HepG2 (cell line): ENCODE measurements around the gene EEA1. TPM values are rescaled to one million over a fixed set of nuclear protein-coding genes. Genes with fewer than 3 reads are reported as not detected.

ENCODE experiments used
- ATAC-seq: fragments of 200-7000 bp; cut with Tn5 transposase; 3 replicates; pipeline ENCODE4 v1.9.1; 2020; ENCODE audit warnings: mild to moderate bottlenecking, moderate library complexity
- BruUV-seq: library from RNA; stranded (reverse); fragments of 400-500 nt; replicated peaks from 2 replicates; lab custom pipeline; 2021; lab: Mats Ljungman, UMichigan
- CTCF ChIA-PET: fragments of 300-600 bp; formaldehyde crosslinking; extraction: SDS; loops from one replicate; lab custom pipeline; 2021; ENCODE audit warnings: low total read pairs, inconsistent platforms, low intra/inter-chr PET ratio; lab: Yijun Ruan, JAX
- POLR2A ChIA-PET: fragments of 350-600 bp; sonication (Branson Sonifier 250); formaldehyde crosslinking; loops from one replicate; lab custom pipeline; 2020; ENCODE audit warnings: antibody characterized with exemption, inconsistent platforms; lab: Yijun Ruan, JAX
- DNase-seq: peaks from one replicate; pipeline ENCODE4 v3.0.0-alpha.2; 2015; ENCODE audit warnings: low spot score
- FAIRE-seq: peaks from 3 replicates; lab custom pipeline; 2011; peaks lifted over from hg19 to GRCh38; lab: Jason Lieb, UNC
- H2AFZ ChIP-seq: one replicate; pipeline ENCODE4 v1.6.1; 2011; ENCODE audit warnings: low read length, inconsistent platforms
- H3K27ac ChIP-seq: fragments of 300-600 bp; 3 replicates; pipeline ENCODE4 v1.8.0; 2011; ENCODE audit warnings: mixed run types, mild to moderate bottlenecking, mixed read lengths, low read length, inconsistent platforms; ENCODE audit not compliant: insufficient read depth; ENCODE audit errors: extremely low read length
- H3K27me3 ChIP-seq, 2 experiments: fragments of 200-600 bp in 1 of 2; 2 replicates in 1 of 2; 3 replicates in 1 of 2; pipeline versions ENCODE4 v1.6.0 to v1.8.0; 2011; ENCODE audit warnings: low read length in 2 of 2, mild to moderate bottlenecking in 2 of 2, moderate library complexity in 2 of 2, inconsistent platforms in 1 of 2; ENCODE audit not compliant: insufficient read depth in 2 of 2, control insufficient read depth in 1 of 2
- H3K36me3 ChIP-seq, 2 experiments: fragments of 200-600 bp in 1 of 2; replicated peaks in 1 of 2; 2 replicates in 1 of 2; 3 replicates in 1 of 2; pipeline versions ENCODE4 v1.5.1 to v1.8.0; 2011; ENCODE audit warnings: low read length in 2 of 2, inconsistent platforms in 1 of 2; ENCODE audit not compliant: insufficient read depth in 2 of 2, control insufficient read depth in 1 of 2
- H3K4me1 ChIP-seq: 2 replicates; pipeline ENCODE4 v1.5.1; 2012; ENCODE audit warnings: low read length, inconsistent platforms; ENCODE audit not compliant: insufficient read depth
- H3K4me2 ChIP-seq: 2 replicates; pipeline ENCODE4 v1.6.0; 2011; ENCODE audit warnings: low read depth, low read length, inconsistent platforms
- H3K4me3 ChIP-seq, 3 experiments: fragments of 200-600 bp in 1 of 3; sonication (generic), shearing (Covaris generic) in 1 of 3; replicated peaks in 1 of 3; 2 replicates each; pipeline ENCODE4 v1.5.1; 2011 to 2016; ENCODE audit warnings: low read length in 3 of 3, inconsistent platforms in 2 of 3, low read depth in 2 of 3, mild to moderate bottlenecking in 2 of 3, control low read depth in 1 of 3, mixed read lengths in 1 of 3; ENCODE audit not compliant: insufficient read depth in 1 of 3
- H3K79me2 ChIP-seq: one replicate; pipeline ENCODE4 v1.6.1; 2011; ENCODE audit warnings: low read length, inconsistent platforms; ENCODE audit not compliant: insufficient read depth
- H3K9ac ChIP-seq: 2 replicates; pipeline ENCODE4 v1.6.0; 2011; ENCODE audit warnings: mild to moderate bottlenecking, low read depth, low read length, inconsistent platforms; ENCODE audit not compliant: insufficient read depth
- H3K9me3 ChIP-seq: 2 replicates; pipeline ENCODE4 v1.5.1; 2012; ENCODE audit warnings: mild to moderate bottlenecking, low read length
- H4K20me1 ChIP-seq: 2 replicates; pipeline ENCODE4 v1.6.0; 2011; ENCODE audit warnings: inconsistent platforms, mild to moderate bottlenecking, low read length, moderate library complexity; ENCODE audit not compliant: insufficient read depth
- AHDC1 ChIP-seq: sonication (generic); formaldehyde crosslinking; IDR thresholded peaks from 2 replicates; pipeline ENCODE4 v1.5.1; 2020; ENCODE audit warnings: mild to moderate bottlenecking, missing genetic modification reagents, borderline replicate concordance
- NFATC3 ChIP-seq: sonication (generic); formaldehyde crosslinking; IDR thresholded peaks from 2 replicates; pipeline ENCODE4 v1.5.1; 2020; ENCODE audit warnings: mild to moderate bottlenecking, missing genetic modification reagents
- POLR2A ChIP-seq, 2 experiments: IDR thresholded peaks; 2 replicates each; pipeline ENCODE4 v1.6.1; 2011; ENCODE audit warnings: low read depth in 2 of 2, low read length in 2 of 2, mild to moderate bottlenecking in 1 of 2, moderate library complexity in 1 of 2; ENCODE audit not compliant: insufficient read depth in 1 of 2
- RFX5 ChIP-seq: IDR thresholded peaks from 2 replicates; pipeline ENCODE4 v1.6.1; 2011; ENCODE audit warnings: low read depth, low read length, improper control_type of control experiment
- SIX4 ChIP-seq: sonication (generic); formaldehyde crosslinking; IDR thresholded peaks from 2 replicates; pipeline ENCODE4 v1.4.0; 2020; ENCODE audit warnings: missing genetic modification reagents
- STAT6 ChIP-seq: sonication (generic); formaldehyde crosslinking; IDR thresholded peaks from 2 replicates; pipeline ENCODE4 v1.4.0; 2020; ENCODE audit warnings: missing genetic modification reagents, mild to moderate bottlenecking, borderline replicate concordance
- TGIF2 ChIP-seq: IDR thresholded peaks from 2 replicates; pipeline ENCODE4 v1.6.1; 2016; ENCODE audit warnings: control low read depth, missing compliant biosample characterization
- ZNF317 ChIP-seq: sonication (generic); formaldehyde crosslinking; IDR thresholded peaks from 2 replicates; pipeline ENCODE4 v1.5.0; 2020; ENCODE audit warnings: mild to moderate bottlenecking, missing genetic modification reagents
- ZNF879 ChIP-seq: sonication (generic); formaldehyde crosslinking; IDR thresholded peaks from 2 replicates; pipeline ENCODE4 v1.8.1; 2023; ENCODE audit warnings: missing genetic modification reagents
- WGBS: methylation state at CpG from one replicate; pipeline ENCODE4 v1.1.6; 2017; ENCODE audit warnings: low lambda C conversion rate; 5-methylcytosine and 5-hydroxymethylcytosine counted together
- in situ Hi-C: cut with HindIII; loops from 2 replicates; pipeline ENCODE4 v1.10.0; 2017; ENCODE audit warnings: low pct_unique_long_range_greater_than_20kb; ENCODE audit not compliant: extremely low pct_ligation_motif_present
- intact Hi-C: fragments of 100-400 bp; cut with micrococcal nuclease; formaldehyde crosslinking; loops from one replicate; pipeline ENCODE4 v1.10.0; 2022; ENCODE audit not compliant: unreplicated experiment
- polyA plus RNA-seq, 8 experiments: library from polyadenylated mRNA; depleted of rRNA in 3 of 8; stranded (reverse) in 7 of 8; unstranded in 1 of 8; fragments of >200 nt; fragmentation: Illumina TruSeq in 4 of 8; extraction: Trizol in 4 of 8; gene quantifications; 2 replicates each; pipeline versions ENCODE4 v1.2.1 to v1.2.3, GENCODE V29; 2011 to 2016; ENCODE audit warnings: low read depth in 4 of 8, missing spikeins in 1 of 8, mixed read lengths in 1 of 8; ENCODE audit not compliant: insufficient read depth in 1 of 8
- total RNA-seq, 5 experiments: library from RNA; depleted of rRNA; stranded (reverse); fragments of >200 nt; fragmentation: Illumina TruSeq; extraction: Trizol; gene quantifications; 2 replicates each; pipeline ENCODE4 v1.2.3, GENCODE V29; 2016; ENCODE audit warnings: low read depth in 1 of 5

The EEA1 gene
- total and polyA plus RNA-seq, 2 of the 13 experiments (the other 11 are each of a cell fraction or from before 2014, with no cell fraction given), result 5.0 to 19.3 TPM

GRCh38 chr12:92952394-92952793 lies 23.3 kb upstream of the EEA1 start (continued):
- TF ChIP-seq AHDC1 (CRISPR knock-in tag) (no peak), STAT6 (no peak)

- CTCF ChIA-PET, result no interaction called here
- BruUV-seq, result no TSS peak
- POLR2A ChIA-PET, result no interaction called here
Observed at GRCh38 chr12:92951006-92951405, 21.9 kb upstream of the EEA1 start.

More at GRCh38 chr12:92951006-92951405, 21.9 kb upstream of the EEA1 start:
- WGBS, result 93% methylated on average over 4 of the region's 4 CpGs
- Histone ChIP-seq H3K79me2 (no peaks in the 10 kb centered on the region), H3K9ac (no peak overlapping the region), H3K4me3 (no peak overlapping the region), H4K20me1 (no peaks in the 10 kb centered on the region), H3K27ac (no peak overlapping the region), H3K27me3 (no peaks in the 10 kb centered on the region), H3K9me3 (peaks cover 6% of the 10 kb centered on the region), H3K36me3 (no peaks in the 10 kb centered on the region), H3K4me2 (no peak overlapping the region), H2AFZ (no peak overlapping the region), H3K4me1 (peaks cover 51% of the 10 kb centered on the region)
- DNase-seq (no peak), FAIRE-seq (no peak), ATAC-seq (no peak)
- intact Hi-C loops (no loop called here), in situ Hi-C loops (no loop called here)
- no peak for TF ChIP-seq SIX4 (CRISPR knock-in tag)
- TF ChIP-seq ZNF879 (CRISPR knock-in tag), result no peak
- TF ChIP-seq TGIF2 (CRISPR knock-in tag), result no peak
- no peak for TF ChIP-seq NFATC3 (CRISPR knock-in tag)
- TF ChIP-seq ZNF317, result no peak
- no peak for TF ChIP-seq RFX5
- TF ChIP-seq POLR2A (IDR thresholded peaks at IDR 0.05; ENCODE audit: insufficient read depth in 1 of 2, low read depth in 2 of 2, low read length in 2 of 2), result no peak
